Measurements from ENCODE around the gene APCS. TPM values are rescaled to one million over a fixed set of nuclear protein-coding genes. Genes with fewer than 3 reads are reported as not detected.

APCS gene
- total and polyA plus RNA-seq, 10 donors = not detected

GRCh38 chr1:159612211-159612885 lies 24.7 kb downstream of the APCS start:
- Histone ChIP-seq H3K27me3 (replicated peaks in 1 of 7) (peaks cover 0 to 15% (median 0%) of the 10 kb centered on the region in 7 donors), H3K4me3 (no peak overlapping the region), H3K9me3 (peaks cover 0 to 5% (median 0%) of the 10 kb centered on the region in 8 donors), H3K36me3 (no peaks in the 10 kb centered on the region), H3K27ac (no peak overlapping the region), H3K4me1 (no peaks in the 10 kb centered on the region)
- 79 to 92% (median 84%) methylated on average over 8 of the region's 8 CpGs for WGBS, 5 donors
- intact Hi-C loops (cut with DNase I; ENCODE audit: low total_unique reads) = no loop called here
- TF ChIP-seq CTCF (IDR thresholded peaks at IDR 0.05 in 8 of 11, conservative IDR thresholded peaks at IDR 0.05 in 3 of 11) (no peak), POLR2AphosphoS5 (IDR thresholded peaks at IDR 0.05) (no peak), POLR2A (IDR thresholded peaks at IDR 0.05) (no peak)
- no peak for DNase-seq

GRCh38 chr1:159632922-159633321 lies 45.3 kb downstream of the APCS start:
- Histone ChIP-seq H3K4me1 (no peaks in the 10 kb centered on the region), H3K27me3 (replicated peaks in 1 of 7) (no peaks in the 10 kb centered on the region), H3K36me3 (no peaks in the 10 kb centered on the region), H3K4me3 (no peak overlapping the region), H3K9me3 (peaks cover 0 to 11% (median 0%) of the 10 kb centered on the region in 8 donors), H3K27ac (no peak overlapping the region)
- TF ChIP-seq POLR2AphosphoS5 (IDR thresholded peaks at IDR 0.05) = no peak
- TF ChIP-seq POLR2A (IDR thresholded peaks at IDR 0.05) = no peak
- no peak for TF ChIP-seq CTCF (IDR thresholded peaks at IDR 0.05 in 8 of 11, conservative IDR thresholded peaks at IDR 0.05 in 3 of 11)
- intact Hi-C loops (cut with DNase I; ENCODE audit: low total_unique reads) = no loop called here
- DNase-seq = no peak

Other genes with a start within 250 kb of the APCS start
- gene OR10J4, start 155.6 kb upstream of the APCS start, total RNA-seq = not detected
- gene OR10J4, start 155.6 kb upstream of the APCS start, polyA plus RNA-seq = not detected
- not detected for gene OR10J1, start 148.1 kb upstream of the APCS start, total RNA-seq
- gene OR10J1, start 148.1 kb upstream of the APCS start, polyA plus RNA-seq = not detected
- gene OR10J5, start 51.8 kb upstream of the APCS start, total RNA-seq = not detected
- not detected for gene OR10J5, start 51.8 kb upstream of the APCS start, polyA plus RNA-seq
- gene CRP, start 126.8 kb downstream of the APCS start, total RNA-seq = under 1 TPM in 2 of 7 donors, not detected in 5; 0.46 to 0.73 TPM
- under 1 TPM in 1 of 3 donors, not detected in 2; 0.06 TPM for gene CRP, start 126.8 kb downstream of the APCS start, polyA plus RNA-seq
- 10 to 100 TPM; 23.1 to 76.3 (median 30.7) TPM for gene DUSP23, start 193.1 kb downstream of the APCS start, total RNA-seq
- gene DUSP23, start 193.1 kb downstream of the APCS start, polyA plus RNA-seq = 10 to 100 TPM; 45.0 to 69.5 (median 58.3) TPM
- 10 to 100 TPM in 5 of 7 donors, 1 to 10 TPM in 2; 7.5 to 24.4 (median 17.8) TPM for gene FCRL6, start 214.5 kb downstream of the APCS start, total RNA-seq
- 1 to 10 TPM in 2 of 3 donors, under 1 TPM in 1; 0.52 to 2.0 (median 1.0) TPM for gene FCRL6, start 214.5 kb downstream of the APCS start, polyA plus RNA-seq
- gene SLAMF8, start 239.0 kb downstream of the APCS start, total RNA-seq = 10 to 100 TPM; 13.0 to 40.0 (median 25.2) TPM
- 10 to 100 TPM; 12.9 to 18.7 (median 16.1) TPM for gene SLAMF8, start 239.0 kb downstream of the APCS start, polyA plus RNA-seq

All from spleen (tissue), 11 donors.